Choroid plexus epithelial cell (primary cell): ENCODE measurements around the gene LRRC58.
"Not testable (repeated sequence)": the region's sequence is repeated elsewhere in the genome, so short reads cannot be mapped to it uniquely, and the experiment has no call there.

Experiments used
- DNase-seq: peaks from one replicate; pipeline ENCODE4 v3.0.0-alpha.2; 2010; ENCODE audit warnings: low read depth
- H3K4me3 ChIP-seq: 2 replicates; pipeline ENCODE4 v1.5.1; 2011; ENCODE audit warnings: low read depth, mild to moderate bottlenecking, control low read depth, low read length, moderate library complexity
- CTCF ChIP-seq: conservative IDR thresholded peaks from 2 replicates; pipeline ENCODE4 v1.5.1; 2011; ENCODE audit warnings: low read depth, mild to moderate bottlenecking, control low read depth, inconsistent platforms, low read length, moderate library complexity

The LRRC58 gene

GRCh38 chr3:120341658-120342346, 7.4 kb downstream of the LRRC58 start:
- H3K4me3 ChIP-seq: no peak overlapping the region
- TF ChIP-seq CTCF: no peak

GRCh38 chr3:120339362-120339761, 9.8 kb downstream of the LRRC58 start:
- DNase-seq: no peak
- no peak for TF ChIP-seq CTCF
- H3K4me3 ChIP-seq: no peak overlapping the region

More at GRCh38 chr3:120341658-120342346, 7.4 kb downstream of the LRRC58 start:
- DNase-seq: no peak

GRCh38 chr3:120338517-120338916, 10.6 kb downstream of the LRRC58 start:
- H3K4me3 ChIP-seq: no peak overlapping the region
- no peak for DNase-seq
- no peak for TF ChIP-seq CTCF

GRCh38 chr3:120332646-120333045, 16.5 kb downstream of the LRRC58 start:
- H3K4me3 ChIP-seq: no peak overlapping the region
- no peak for DNase-seq
- no peak for TF ChIP-seq CTCF

- H3K4me3 ChIP-seq: no peak overlapping the region
- TF ChIP-seq CTCF: no peak
- peak; percentile 23 for DNase-seq
These were observed 18.1 kb downstream of the LRRC58 start for GRCh38 chr3:120331076-120331475.

GRCh38 chr3:120326784-120327183, 22.4 kb downstream of the LRRC58 start:
- TF ChIP-seq CTCF: no peak
- H3K4me3 ChIP-seq: no peak overlapping the region
- DNase-seq: no peak

- no peak overlapping the region for H3K4me3 ChIP-seq
- no peak for TF ChIP-seq CTCF
- DNase-seq: peak; percentile 38
These were observed 25.0 kb downstream of the LRRC58 start for GRCh38 chr3:120324190-120324589.

GRCh38 chr3:120323761-120324160, 25.4 kb downstream of the LRRC58 start:
- H3K4me3 ChIP-seq: not testable (repeated sequence)
- DNase-seq: peak; percentile 37
